ENCODE results near the gene REM1. TPM values are rescaled to one million over a fixed set of nuclear protein-coding genes. Genes with fewer than 3 reads are reported as not detected.
"Not testable (repeated sequence)": the region's sequence is repeated elsewhere in the genome, so short reads cannot be mapped to it uniquely, and the experiment has no call there.

Gene REM1
- total and polyA plus RNA-seq, 2 experiments from 2014 or later = not detected

GRCh38 chr20:31446084-31446819 is 28.8 kb upstream of the REM1 start:
- no peaks in the 10 kb centered on the region for H3K27me3 ChIP-seq
- no peak for TF ChIP-seq CTCF (IDR thresholded peaks at IDR 0.05; ENCODE audit: low read depth, low read length)
- no peak overlapping the region for H3K27ac ChIP-seq
- H3K4me3 ChIP-seq = no peak overlapping the region
- no peaks in the 10 kb centered on the region for H3K36me3 ChIP-seq
- H3K4me1 ChIP-seq (ENCODE audit: low read depth) = no peaks in the 10 kb centered on the region
- no peak for DNase-seq (ENCODE audit: low read depth in 1 of 2, low spot score in 1 of 2)
- no peaks in the 10 kb centered on the region for H3K9me3 ChIP-seq (ENCODE audit: low read depth)

- no peak overlapping the region for H3K4me3 ChIP-seq
- H3K27me3 ChIP-seq = no peaks in the 10 kb centered on the region
- no peak overlapping the region for H3K27ac ChIP-seq
- TF ChIP-seq CTCF (IDR thresholded peaks at IDR 0.05; ENCODE audit: low read depth, low read length) = no peak
- no peaks in the 10 kb centered on the region for H3K36me3 ChIP-seq
- DNase-seq (ENCODE audit: low read depth in 1 of 2, low spot score in 1 of 2) = no peak
- H3K9me3 ChIP-seq (ENCODE audit: low read depth) = no peaks in the 10 kb centered on the region
- H3K4me1 ChIP-seq (ENCODE audit: low read depth) = no peaks in the 10 kb centered on the region
These were observed 25.3 kb upstream of the REM1 start for GRCh38 chr20:31449511-31450414.

GRCh38 chr20:31452575-31452974 is 22.5 kb upstream of the REM1 start:
- no peak for TF ChIP-seq CTCF (IDR thresholded peaks at IDR 0.05; ENCODE audit: low read depth, low read length)
- no peaks in the 10 kb centered on the region for H3K4me1 ChIP-seq (ENCODE audit: low read depth)
- no peak overlapping the region for H3K27ac ChIP-seq
- H3K27me3 ChIP-seq = no peaks in the 10 kb centered on the region
- no peaks in the 10 kb centered on the region for H3K36me3 ChIP-seq
- H3K9me3 ChIP-seq (ENCODE audit: low read depth) = no peaks in the 10 kb centered on the region
- DNase-seq (ENCODE audit: low read depth in 1 of 2, low spot score in 1 of 2) = no peak
- H3K4me3 ChIP-seq = no peak overlapping the region

- Histone ChIP-seq H3K27ac (no peak overlapping the region), H3K36me3 (no peaks in the 10 kb centered on the region), H3K27me3 (no peaks in the 10 kb centered on the region), H3K4me1 (ENCODE audit: low read depth) (no peaks in the 10 kb centered on the region), H3K9me3 (ENCODE audit: low read depth) (no peaks in the 10 kb centered on the region), H3K4me3 (no peak overlapping the region)
- DNase-seq (ENCODE audit: low read depth in 1 of 2, low spot score in 1 of 2) = no peak
- no peak for TF ChIP-seq CTCF (IDR thresholded peaks at IDR 0.05; ENCODE audit: low read depth, low read length)
These were observed 20.7 kb upstream of the REM1 start for GRCh38 chr20:31454361-31454760.

- not testable (repeated sequence) for H3K9me3 ChIP-seq (ENCODE audit: low read depth); H3K36me3 ChIP-seq; DNase-seq (ENCODE audit: low read depth in 1 of 2, low spot score in 1 of 2); H3K4me3 ChIP-seq; H3K27me3 ChIP-seq; H3K4me1 ChIP-seq (ENCODE audit: low read depth); H3K27ac ChIP-seq
These were observed 4.1 kb upstream of the REM1 start for GRCh38 chr20:31470946-31471345.

All from cardiac muscle cell (in vitro differentiated cells and primary cell).